ENCODE results near the gene SLC26A11. TPM values are rescaled to one million over a fixed set of nuclear protein-coding genes. Genes with fewer than 3 reads are reported as not detected.
"Not testable (repeated sequence)": the region's sequence is repeated elsewhere in the genome, so short reads cannot be mapped to it uniquely, and the experiment has no call there.

Gene SLC26A11
- total RNA-seq, 1 donor from 2014 or later = 27.7 TPM

GRCh38 chr17:80195671-80196529, 24.3 kb upstream of the SLC26A11 start:
- no peaks in the 10 kb centered on the region for H3K36me3 Mint-ChIP-seq (ENCODE audit: low read depth)
- H3K4me3 Mint-ChIP-seq = no peak overlapping the region
- H3K27ac Mint-ChIP-seq (ENCODE audit: unreplicated experiment) = no peak overlapping the region
- peaks cover 38% of the 10 kb centered on the region for H3K4me1 Mint-ChIP-seq
- TF ChIP-seq CTCF (conservative IDR thresholded peaks at IDR 0.05) = peak; percentile 87
- H3K27me3 Mint-ChIP-seq (ENCODE audit: low read depth) = no peaks in the 10 kb centered on the region
- no peak for DNase-seq (ENCODE audit: low read depth, low spot score)
- H3K9me3 Mint-ChIP-seq = no peaks in the 10 kb centered on the region

GRCh38 chr17:80196652-80197051, 23.6 kb upstream of the SLC26A11 start:
- no peak for DNase-seq (ENCODE audit: low read depth, low spot score)
- Mint-ChIP-seq H3K9me3 (no peaks in the 10 kb centered on the region), H3K36me3 (ENCODE audit: low read depth) (no peaks in the 10 kb centered on the region), H3K27ac (ENCODE audit: unreplicated experiment) (no peak overlapping the region), H3K4me3 (no peak overlapping the region), H3K4me1 (peaks cover 33% of the 10 kb centered on the region), H3K27me3 (ENCODE audit: low read depth) (no peaks in the 10 kb centered on the region)
- TF ChIP-seq CTCF (conservative IDR thresholded peaks at IDR 0.05) = no peak

GRCh38 chr17:80198144-80198661, 22.0 kb upstream of the SLC26A11 start:
- no peak for TF ChIP-seq CTCF (conservative IDR thresholded peaks at IDR 0.05)
- Mint-ChIP-seq H3K4me1 (peaks cover 22% of the 10 kb centered on the region), H3K27ac (ENCODE audit: unreplicated experiment) (no peak overlapping the region), H3K36me3 (ENCODE audit: low read depth) (no peaks in the 10 kb centered on the region), H3K27me3 (ENCODE audit: low read depth) (no peaks in the 10 kb centered on the region), H3K9me3 (no peaks in the 10 kb centered on the region), H3K4me3 (no peak overlapping the region)
- no peak for DNase-seq (ENCODE audit: low read depth, low spot score)

GRCh38 chr17:80199295-80199694, 20.9 kb upstream of the SLC26A11 start:
- H3K9me3 Mint-ChIP-seq; H3K27ac Mint-ChIP-seq (ENCODE audit: unreplicated experiment); DNase-seq (ENCODE audit: low read depth, low spot score); H3K27me3 Mint-ChIP-seq (ENCODE audit: low read depth); H3K36me3 Mint-ChIP-seq (ENCODE audit: low read depth); H3K4me3 Mint-ChIP-seq: not testable (repeated sequence)
- H3K4me1 Mint-ChIP-seq = peaks cover 16% of the 10 kb centered on the region

- no peak for TF ChIP-seq CTCF (conservative IDR thresholded peaks at IDR 0.05)
- Mint-ChIP-seq H3K4me3 (no peak overlapping the region), H3K27ac (ENCODE audit: unreplicated experiment) (no peak overlapping the region), H3K27me3 (ENCODE audit: low read depth) (no peaks in the 10 kb centered on the region), H3K9me3 (no peaks in the 10 kb centered on the region), H3K4me1 (peaks cover 6% of the 10 kb centered on the region), H3K36me3 (ENCODE audit: low read depth) (no peaks in the 10 kb centered on the region)
- DNase-seq (ENCODE audit: low read depth, low spot score) = no peak
These were observed 18.8 kb upstream of the SLC26A11 start for GRCh38 chr17:80201446-80201845.

GRCh38 chr17:80202197-80202596, 18.0 kb upstream of the SLC26A11 start:
- H3K4me3 Mint-ChIP-seq = no peak overlapping the region

More at GRCh38 chr17:80202197-80202596, 18.0 kb upstream of the SLC26A11 start:
- peaks cover 6% of the 10 kb centered on the region for H3K4me1 Mint-ChIP-seq
- H3K9me3 Mint-ChIP-seq = no peaks in the 10 kb centered on the region
- DNase-seq (ENCODE audit: low read depth, low spot score) = no peak
- no peak for TF ChIP-seq CTCF (conservative IDR thresholded peaks at IDR 0.05)
- no peaks in the 10 kb centered on the region for H3K27me3 Mint-ChIP-seq (ENCODE audit: low read depth)
- H3K36me3 Mint-ChIP-seq (ENCODE audit: low read depth) = no peaks in the 10 kb centered on the region
- no peak overlapping the region for H3K27ac Mint-ChIP-seq (ENCODE audit: unreplicated experiment)
